DMS53 (cell line): ENCODE measurements around the gene MYBPC2.
"Not testable (repeated sequence)": the region's sequence is repeated elsewhere in the genome, so short reads cannot be mapped to it uniquely, and the experiment has no call there.

Source experiments
- DNase-seq: peaks from one replicate; lab custom pipeline; 2025; lab: John Stamatoyannopoulos, UW

Gene MYBPC2

GRCh38 chr19:50428772-50429463 is 3.8 kb upstream of the MYBPC2 start:
- no peak for DNase-seq

GRCh38 chr19:50430888-50431342 is 1.8 kb upstream of the MYBPC2 start:
- DNase-seq = peak; percentile 36

- DNase-seq = peak; percentile 83
Measured at GRCh38 chr19:50431343-50432220, 1.1 kb upstream of the MYBPC2 start.

GRCh38 chr19:50433201-50434180 is 799 bp downstream of the MYBPC2 start:
- DNase-seq = no peak

GRCh38 chr19:50434525-50434924 is 1.8 kb downstream of the MYBPC2 start:
- no peak for DNase-seq

GRCh38 chr19:50435221-50435620 is 2.5 kb downstream of the MYBPC2 start:
- DNase-seq = no peak

- DNase-seq = no peak
Measured at GRCh38 chr19:50435627-50436026, 2.9 kb downstream of the MYBPC2 start.

- DNase-seq = no peak
Measured at GRCh38 chr19:50437862-50438449, 5.3 kb downstream of the MYBPC2 start.

- not testable (repeated sequence) for DNase-seq
Measured at GRCh38 chr19:50439130-50439529, 6.4 kb downstream of the MYBPC2 start.

GRCh38 chr19:50444059-50444458 is 11.4 kb downstream of the MYBPC2 start:
- DNase-seq = no peak

GRCh38 chr19:50447053-50447452 is 14.4 kb downstream of the MYBPC2 start:
- no peak for DNase-seq

GRCh38 chr19:50447750-50448149 is 15.1 kb downstream of the MYBPC2 start:
- no peak for DNase-seq

GRCh38 chr19:50449236-50449899 is 16.7 kb downstream of the MYBPC2 start:
- peak; percentile 43 for DNase-seq

- no peak for DNase-seq
Measured at GRCh38 chr19:50450369-50451222, 17.9 kb downstream of the MYBPC2 start.

GRCh38 chr19:50451223-50451534 is 18.5 kb downstream of the MYBPC2 start:
- DNase-seq = no peak

- DNase-seq = no peak
Measured at GRCh38 chr19:50453243-50453642, 20.6 kb downstream of the MYBPC2 start.

GRCh38 chr19:50455992-50456391 is 23.3 kb downstream of the MYBPC2 start:
- DNase-seq = no peak

GRCh38 chr19:50457300-50457699 is 24.6 kb downstream of the MYBPC2 start:
- DNase-seq = no peak

GRCh38 chr19:50458396-50459066 is 25.8 kb downstream of the MYBPC2 start:
- no peak for DNase-seq

GRCh38 chr19:50459067-50459456 is 26.4 kb downstream of the MYBPC2 start:
- no peak for DNase-seq
